CD4-positive, alpha-beta T cell treated with Interferon alpha-2 for 1 hour (primary cell): Measurements from ENCODE around the gene SGCD.

Experiments
- DNase-seq, 2 donors: peaks; one replicate each; pipeline ENCODE4 v3.0.0-alpha.2; 2020 to 2022

SGCD gene

GRCh38 chr5:156812959-156813358 is 486.0 kb downstream of the SGCD start:
- DNase-seq: no peak

DNA sequence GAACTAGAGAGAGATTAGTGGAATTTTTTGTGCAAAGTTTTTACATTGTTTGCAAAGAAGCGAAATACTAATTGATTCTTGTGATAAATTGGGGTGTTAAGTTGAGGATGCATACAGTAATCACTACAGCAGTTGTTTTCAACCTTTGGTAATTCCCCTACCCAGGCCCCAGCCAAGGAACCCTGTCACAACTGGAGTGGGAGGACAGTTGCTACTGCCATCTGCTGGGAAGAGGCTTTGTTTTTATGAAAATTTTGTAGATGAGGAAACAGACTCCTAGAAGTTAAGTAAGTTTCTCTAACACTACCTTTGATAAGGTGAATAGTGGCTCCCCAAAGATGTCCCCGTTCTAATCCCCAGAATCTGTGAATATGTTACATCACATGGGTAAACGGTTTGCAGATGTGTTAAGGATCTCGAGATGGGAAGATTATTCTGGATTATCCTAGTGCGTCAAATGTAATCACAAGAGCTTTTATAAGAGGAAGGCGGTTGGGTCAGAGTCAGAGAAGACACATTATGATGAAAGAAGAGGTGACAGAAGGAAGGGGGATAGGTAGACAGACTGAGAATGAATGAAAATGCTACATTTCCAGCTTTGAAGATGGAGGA is 489.1 kb downstream of the SGCD start:
- DNase-seq: peak in 1 of 2 donors; percentile 17
